Activated CD4-positive, CD25-positive, alpha-beta regulatory T cell treated with anti-CD3 and anti-CD28 coated beads, Interleukin-2, amount 50 U/mL, for 24 hours (primary cell): Measurements from ENCODE around the gene DUSP10.

Source experiments
- ATAC-seq, 2 donors: fragments of 150-1000 bp; cut with Tn5 transposase; one replicate each; pipeline ENCODE4 v1.10.0; 2021; ENCODE audit warnings: mild to moderate bottlenecking in 1 of 2, moderate library complexity in 1 of 2

The DUSP10 gene

DNA sequence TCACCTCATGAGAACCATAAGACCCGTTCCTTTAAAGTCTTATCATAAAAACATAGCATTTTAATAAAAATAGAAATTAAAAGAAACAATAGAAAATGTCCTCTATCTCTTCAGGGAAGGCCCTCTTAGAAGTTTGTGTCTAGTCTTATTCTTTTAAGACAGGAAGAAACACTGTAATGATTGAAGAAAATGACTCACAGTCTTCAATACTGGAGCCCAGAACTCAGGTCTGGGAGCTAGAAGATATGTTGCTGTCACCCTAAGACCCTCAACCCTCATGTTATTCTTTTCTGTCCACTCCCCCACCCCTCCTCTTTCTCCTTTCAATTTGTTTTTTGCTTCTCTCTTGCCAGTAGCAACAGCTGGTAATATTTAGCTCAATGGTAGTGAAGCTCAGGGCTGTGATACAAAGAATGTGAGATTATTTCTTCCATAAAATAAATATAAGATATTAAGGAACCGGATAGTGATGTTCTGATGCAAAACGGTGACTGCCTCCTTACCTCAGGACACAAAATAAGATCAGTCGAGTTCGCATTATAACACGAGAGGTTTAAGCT lies 12.0 kb downstream of the DUSP10 start:
- ATAC-seq = no peak

DNA sequence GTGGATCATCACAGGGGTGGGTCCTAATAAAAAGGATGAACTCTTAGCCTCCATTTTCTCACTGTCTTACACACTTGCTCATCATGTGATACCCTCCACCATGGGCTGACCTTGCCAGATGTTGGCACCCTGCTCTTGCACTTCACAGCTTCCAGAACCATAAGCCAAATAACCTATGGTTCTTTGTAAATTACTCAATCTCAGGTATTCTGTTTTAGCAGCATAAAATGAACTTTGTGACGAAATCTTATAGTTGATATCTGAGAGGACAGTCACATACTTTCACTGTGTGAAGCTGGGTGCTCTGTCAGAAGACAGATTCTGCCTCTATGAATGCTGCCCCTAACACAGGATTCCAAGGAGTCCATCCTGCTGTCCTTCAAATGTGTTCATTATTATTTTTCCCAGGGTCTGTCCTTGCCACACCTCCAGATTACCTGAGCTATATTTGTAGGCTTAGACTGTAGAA lies 13.8 kb downstream of the DUSP10 start:
- no peak for ATAC-seq

DNA sequence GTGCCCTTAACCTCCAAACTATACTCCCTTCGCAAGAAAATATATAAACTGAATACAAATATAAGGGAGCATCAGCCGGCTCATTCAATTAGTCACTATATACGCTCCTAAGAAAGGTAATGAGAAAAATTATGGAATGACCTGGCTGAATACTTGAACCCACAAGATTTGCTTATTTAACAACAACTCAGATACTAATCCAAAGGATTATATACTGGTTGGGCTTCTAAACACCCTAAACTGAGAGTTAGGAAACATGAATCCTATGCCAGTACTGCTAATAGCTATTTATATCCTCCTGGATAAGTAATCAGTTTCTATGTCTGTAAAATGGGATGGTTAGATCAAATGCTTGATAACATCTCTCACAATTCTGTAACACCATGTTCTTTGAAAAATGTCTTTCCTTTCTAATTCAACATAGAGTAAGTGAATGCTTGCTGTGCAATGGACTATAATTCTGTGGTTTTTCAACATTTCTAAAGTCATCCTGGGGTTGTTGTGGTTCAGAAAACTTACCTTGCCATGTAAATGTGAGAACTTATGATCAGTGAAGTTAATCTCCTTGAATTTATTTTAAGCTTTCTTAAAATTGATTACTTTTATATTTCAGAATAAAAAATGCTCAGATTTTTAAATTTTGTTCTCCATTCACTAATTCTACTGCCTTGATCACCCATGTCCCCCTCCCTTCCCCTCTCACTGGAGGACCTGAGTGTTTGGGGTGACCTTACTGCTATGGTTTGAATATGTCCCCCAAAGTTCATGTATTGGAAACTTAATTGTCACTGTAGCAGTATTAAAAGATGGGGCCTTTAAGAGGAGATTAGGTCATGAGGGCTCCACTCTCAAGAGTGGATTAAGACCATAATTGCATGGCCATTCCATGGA lies 14.5 kb downstream of the DUSP10 start:
- ATAC-seq = no peak

DNA sequence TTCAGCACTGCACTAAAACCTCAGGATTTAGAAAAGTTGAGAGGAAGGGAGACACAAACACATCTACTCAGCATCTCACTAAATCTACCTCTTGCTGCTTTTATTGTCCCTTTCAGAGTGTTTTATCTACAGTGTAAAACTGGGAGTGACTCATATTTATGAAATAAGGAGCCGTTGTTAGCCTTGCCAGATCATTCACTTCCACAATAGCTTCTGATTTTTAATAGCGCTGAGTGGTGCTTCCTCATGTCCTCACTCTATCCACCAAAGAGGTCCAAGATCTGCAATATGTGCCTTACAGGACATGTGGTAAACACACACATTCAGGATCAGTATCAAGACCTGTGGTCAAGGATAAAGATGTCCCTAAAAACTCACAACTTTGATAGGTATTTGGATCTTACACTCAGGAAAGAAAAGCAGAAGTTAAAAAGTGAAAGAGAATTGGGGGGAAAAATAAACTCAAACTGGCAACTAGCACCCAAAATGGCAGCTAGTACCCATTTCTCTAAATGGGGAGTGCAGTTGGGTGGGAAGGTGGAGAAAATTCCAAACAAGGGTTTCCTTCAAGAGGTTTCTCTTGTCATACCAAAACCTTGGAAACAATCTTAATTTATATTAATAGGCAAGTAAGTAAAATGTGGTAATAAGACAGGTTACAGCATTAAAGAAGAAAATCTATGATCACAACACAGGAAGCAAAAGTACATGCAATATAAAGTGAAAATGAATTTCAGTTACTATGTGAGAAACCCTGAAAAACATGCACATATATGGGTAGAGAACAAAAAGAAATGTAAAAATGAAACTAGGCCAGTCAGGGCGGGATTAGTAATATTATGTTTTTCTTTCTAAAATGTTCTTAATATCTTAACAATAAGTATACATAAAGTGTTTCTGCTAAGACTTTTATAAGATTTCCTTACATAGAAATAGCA lies 15.9 kb downstream of the DUSP10 start:
- ATAC-seq = peak; percentile 84

DNA sequence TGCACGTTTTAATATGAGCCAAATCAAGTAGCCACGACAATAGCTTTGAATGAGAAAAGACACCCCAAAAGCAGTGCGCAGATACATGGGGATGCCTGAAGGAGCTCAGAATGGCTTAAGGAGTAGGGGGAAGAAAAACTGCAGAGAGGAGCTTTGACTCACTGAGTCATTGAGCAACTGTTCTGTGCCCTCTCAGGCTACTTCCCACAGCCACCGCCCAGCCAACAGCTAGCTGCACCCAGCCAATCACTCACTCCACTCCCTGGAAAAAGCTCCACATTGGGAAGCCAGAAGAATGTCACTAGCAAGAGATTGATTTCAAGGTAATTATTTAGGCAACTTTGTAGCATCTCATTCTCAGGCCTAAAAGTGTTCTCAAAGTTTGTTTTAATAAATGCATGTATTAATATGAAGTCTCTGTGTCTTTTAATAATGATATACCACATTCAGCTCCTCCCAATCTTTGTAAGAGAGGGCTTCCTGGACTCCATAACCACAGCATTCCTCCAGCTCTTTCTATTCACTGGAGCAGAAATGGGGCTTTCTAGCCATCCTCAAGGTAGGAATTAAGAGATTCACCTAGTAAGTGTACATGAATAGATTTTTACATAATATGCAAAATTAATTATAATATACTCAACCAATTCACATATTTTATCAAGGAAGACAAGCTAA lies 16.8 kb downstream of the DUSP10 start:
- ATAC-seq = no peak

DNA sequence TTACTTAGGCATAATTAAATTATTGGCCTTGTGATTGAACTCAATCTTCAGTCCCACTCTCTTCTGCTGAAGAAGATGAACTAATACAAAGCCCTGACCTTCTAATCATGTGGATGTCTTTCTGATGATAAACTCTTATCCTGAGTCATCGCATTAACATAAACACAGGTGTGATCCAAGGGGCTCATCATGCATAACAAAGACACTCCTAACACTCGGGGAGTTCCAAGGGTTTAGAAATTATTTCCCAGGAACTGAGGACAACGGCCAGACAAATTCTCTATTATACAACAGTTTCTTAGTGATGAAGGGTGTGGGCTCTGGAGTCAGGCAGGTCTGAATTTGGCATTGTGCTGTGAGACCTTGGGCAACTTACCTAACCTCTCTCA lies 18.0 kb downstream of the DUSP10 start:
- ATAC-seq = no peak

DNA sequence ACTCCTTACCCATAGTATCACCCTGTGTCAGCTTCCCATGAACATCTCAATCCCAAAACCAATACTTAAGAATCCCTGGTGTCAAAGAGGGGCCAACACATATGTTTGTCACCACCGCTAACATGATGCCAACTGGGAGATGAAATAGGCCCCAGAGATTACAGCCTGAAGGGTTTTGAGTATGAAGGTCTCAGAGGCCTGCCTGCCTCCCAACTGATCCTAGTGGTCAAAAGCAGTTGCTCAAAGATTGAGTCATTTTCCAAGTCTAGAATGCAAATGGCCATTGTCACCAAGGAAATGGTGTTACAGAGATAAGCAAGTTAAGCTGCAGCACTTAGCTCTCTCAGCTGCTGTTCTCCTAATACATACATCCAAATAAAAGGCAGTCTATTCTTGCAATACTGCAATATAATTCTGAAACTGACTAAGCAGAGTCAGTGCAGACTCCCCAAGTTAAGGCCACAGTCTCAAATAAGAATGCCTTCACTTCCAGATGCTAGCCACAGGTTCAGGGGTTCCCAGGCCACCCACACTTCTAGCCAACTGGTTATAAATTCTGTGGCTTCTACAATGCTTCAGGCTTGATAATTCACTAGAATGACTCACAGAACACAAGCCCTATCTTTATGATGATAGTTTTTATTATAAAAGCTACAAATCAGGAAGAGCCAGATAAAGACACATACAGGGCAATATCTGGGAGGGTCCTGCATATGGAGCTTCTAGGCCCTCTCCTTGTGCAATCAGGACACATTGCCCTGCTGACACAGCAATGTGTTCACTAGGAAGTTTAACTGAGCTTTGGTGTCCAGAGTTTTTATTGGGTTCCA lies 18.7 kb downstream of the DUSP10 start:
- ATAC-seq = peak in 1 of 2 donors; percentile 7

DNA sequence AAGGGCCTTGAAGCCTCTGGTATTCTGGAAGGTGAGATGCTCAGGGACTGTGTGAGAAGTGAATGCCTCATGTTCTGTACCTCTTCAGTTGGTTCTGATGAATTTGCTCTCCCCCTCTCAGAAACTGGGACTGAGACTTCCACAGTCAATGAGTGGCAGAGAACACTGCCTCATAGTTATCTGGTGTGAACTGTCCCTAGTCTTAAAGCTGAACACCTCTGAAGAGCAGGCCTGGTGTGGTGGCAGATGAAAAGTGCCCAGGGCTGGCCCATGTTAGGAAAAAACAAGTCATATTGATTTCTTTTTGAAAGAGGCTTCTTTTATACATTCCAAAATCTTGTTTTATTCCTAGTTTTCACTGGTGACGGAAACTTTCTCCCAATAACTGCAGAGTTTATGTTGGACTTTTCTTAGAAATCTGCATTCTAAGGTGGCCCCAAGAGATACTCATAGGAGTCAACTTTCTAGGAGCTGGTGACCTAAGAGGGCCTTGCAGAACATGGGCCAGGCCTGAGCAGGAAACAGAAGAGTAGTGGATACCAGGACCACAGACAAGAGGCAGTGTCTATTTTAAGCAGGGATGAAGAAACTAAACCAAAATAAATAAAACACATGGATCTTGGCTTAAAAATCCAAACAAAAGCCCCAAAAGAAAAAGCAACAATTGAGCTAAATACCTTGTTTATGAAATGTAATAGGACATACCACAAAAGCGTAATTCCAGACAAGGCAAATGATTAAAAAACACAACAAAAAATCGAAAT lies 19.5 kb downstream of the DUSP10 start:
- no peak for ATAC-seq

DNA sequence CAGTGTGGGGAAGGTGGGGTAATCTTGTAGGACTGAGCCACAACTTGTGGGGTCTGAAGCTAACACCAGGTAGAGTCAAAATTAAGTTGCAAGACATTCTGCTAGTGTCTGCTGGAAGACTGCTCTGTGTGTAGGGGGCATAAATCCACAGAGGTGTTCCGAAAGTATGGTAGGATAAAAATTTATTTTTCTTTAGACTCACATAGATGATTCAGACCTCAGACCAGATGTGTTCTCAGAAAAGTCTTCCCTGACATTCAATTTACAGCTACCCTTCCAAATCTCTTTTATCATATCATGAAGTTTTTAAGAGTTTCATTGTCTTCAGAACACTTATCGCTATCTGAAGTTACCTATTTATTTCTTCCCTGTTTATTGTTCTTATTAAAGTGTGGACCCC lies 21.3 kb downstream of the DUSP10 start:
- ATAC-seq = no peak

DNA sequence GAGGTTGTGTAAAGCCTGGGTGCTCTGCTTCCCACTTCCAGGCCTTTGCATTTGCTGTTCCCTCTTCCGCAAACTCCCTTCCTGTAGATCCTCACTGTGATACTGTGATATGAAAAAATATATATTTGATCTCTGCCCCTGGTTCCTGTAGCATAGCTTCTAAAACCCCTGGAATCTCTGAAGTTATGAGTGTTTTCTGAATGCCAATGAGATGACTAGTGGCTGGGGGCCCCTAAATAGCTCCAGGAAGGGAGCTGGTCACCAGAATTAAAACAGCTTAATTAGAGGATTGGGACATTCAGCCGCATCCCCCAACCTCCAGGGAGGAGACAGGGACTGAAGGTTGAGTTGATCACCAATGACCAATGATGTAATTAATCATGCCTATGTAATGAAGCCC lies 21.9 kb downstream of the DUSP10 start:
- ATAC-seq = no peak

DNA sequence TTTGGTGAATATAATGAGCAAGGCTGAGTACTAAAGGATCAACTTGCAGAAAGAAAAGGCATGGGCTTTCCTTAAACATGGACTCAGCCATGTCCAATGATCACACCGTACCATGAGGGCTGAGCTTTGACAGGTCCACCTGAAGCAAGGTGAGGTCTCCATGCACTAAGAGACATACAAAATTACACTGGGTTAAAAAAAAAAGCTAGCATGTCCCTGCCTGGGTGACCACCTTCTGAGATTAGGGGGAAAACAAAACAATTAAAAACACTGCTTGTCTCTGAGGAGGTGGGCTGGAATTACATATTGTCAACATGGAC lies 22.7 kb downstream of the DUSP10 start:
- ATAC-seq = no peak

DNA sequence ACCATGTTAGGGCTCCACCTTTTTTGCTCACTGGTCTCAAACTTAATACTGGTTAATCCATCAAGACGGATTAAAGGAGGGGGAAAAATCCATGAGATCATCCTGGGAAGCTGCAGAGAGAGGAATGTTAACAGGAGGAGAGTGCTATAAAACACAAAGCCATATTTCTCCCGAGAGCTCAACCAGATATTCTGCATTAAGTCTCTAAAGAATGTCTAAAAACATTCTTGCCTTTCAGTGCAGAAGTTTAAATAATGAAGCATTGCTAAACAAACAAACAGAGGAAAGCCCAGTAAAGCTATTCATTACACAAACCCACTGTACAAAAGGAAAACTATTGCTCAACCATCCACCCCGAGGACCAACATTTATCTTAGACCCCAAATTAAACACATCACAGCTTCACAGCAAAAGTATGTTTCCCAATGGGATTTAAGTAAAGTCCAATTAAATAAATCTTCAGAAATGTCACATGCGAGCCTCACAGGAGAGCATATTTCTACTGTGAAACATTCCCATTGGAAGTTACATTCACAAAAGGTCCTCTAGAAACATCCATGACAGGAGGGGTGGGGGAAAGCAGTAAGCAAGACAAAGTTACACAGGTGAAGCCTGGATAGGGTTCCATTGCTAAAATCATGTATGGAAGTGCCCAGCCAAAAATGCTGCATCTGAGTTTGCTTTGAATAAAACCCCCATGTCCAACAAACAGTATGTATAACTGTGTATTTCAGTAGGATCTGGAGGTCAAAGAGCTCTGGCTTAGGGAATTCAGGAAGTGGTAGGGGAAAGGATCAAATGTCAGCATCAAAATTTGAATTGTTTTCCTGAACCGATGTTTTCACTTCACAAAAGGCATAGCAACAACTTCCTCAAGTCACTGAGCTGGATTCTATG lies 23.3 kb downstream of the DUSP10 start:
- no peak for ATAC-seq

DNA sequence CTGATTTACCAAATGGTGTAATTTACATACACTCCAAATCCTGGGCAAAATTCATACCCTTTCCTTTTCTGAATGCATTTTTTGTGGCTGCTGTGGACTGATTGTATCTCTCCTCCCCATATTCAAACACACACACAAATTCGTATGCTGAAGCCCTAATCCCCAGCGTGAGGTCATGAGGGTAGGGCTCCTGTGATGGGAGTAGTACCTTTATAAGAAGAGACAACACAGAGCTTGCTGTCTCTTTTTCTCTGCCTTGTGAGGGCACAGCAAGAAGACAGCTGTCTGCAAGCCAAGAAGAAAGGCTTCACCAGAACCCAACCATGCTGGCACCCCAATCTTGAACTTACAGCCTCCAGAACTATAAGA lies 24.4 kb downstream of the DUSP10 start:
- no peak for ATAC-seq

DNA sequence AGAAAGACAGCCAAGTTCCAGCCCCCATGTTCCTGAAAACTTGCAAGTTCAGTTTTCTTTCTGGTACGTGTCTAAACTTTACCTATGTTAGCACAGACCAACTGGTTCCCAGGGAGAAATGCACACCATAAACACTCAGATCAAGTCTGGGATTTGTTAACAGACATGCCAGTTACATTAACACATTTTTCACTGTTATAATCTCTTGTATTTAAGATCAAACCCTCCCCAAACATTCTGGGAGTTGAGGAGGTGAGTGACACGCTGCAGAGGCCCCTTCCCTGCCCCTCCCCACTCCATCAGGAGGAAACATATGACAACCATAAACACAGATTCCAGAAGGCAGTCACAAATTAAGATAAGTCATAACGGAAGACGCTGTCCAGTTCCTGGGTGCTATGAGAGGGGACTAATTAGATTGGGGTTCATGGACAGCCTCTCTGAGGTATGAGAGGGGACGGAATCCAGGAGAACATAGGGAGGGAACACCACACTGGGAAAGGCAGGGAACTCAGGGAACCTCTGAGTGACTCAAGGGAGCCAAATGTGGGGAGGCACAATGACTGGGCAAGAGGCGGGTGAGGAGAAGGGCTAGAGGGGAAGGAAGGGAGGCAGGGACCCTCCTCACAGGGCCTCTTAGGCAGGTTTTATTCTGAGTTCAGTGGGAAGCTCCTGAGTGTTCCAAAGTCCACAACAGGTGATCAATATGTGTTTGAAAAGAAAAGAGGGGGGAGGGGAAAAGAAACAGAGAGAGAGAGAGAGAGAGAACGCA lies 25.0 kb downstream of the DUSP10 start:
- ATAC-seq = no peak

DNA sequence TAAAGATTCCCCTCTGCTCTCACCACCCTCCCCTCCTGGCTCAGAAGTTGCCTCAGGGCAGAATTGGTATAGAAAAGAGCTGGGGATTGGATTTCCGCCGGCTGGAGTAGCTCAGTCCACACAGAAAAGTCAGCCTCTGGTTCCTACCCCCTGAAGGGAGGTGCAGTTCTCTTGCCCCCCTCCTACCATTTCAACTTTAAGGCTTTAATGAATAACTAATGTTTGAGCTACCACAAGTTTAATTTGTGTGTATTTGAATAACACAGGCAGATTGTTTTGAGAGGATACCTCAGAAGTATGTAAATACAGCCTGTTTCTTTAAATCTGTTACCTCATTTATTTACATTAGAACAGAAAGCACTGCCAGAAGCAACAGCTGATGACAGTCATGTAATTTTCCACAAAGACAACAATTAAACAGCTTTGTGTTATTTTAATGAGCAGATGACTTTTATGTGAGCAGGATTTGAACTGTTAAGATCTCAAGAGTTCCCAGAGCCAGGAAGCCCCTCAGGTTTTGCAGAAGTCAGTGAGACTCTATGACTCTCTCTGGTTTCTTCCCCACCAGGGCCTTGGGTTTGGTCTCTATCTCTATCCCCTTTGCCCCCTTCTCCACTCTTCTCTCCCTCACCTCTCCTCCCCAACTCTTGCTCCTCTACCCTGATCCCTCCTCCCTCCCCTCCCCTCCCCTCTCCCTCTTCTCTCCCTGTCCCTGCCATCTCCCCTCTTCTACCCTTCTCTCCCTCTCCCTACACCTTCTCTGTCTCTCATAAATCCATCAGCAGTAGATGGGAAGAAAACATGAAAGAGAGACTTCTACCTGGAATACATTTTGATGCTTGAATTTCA lies 26.3 kb downstream of the DUSP10 start:
- ATAC-seq = no peak

DNA sequence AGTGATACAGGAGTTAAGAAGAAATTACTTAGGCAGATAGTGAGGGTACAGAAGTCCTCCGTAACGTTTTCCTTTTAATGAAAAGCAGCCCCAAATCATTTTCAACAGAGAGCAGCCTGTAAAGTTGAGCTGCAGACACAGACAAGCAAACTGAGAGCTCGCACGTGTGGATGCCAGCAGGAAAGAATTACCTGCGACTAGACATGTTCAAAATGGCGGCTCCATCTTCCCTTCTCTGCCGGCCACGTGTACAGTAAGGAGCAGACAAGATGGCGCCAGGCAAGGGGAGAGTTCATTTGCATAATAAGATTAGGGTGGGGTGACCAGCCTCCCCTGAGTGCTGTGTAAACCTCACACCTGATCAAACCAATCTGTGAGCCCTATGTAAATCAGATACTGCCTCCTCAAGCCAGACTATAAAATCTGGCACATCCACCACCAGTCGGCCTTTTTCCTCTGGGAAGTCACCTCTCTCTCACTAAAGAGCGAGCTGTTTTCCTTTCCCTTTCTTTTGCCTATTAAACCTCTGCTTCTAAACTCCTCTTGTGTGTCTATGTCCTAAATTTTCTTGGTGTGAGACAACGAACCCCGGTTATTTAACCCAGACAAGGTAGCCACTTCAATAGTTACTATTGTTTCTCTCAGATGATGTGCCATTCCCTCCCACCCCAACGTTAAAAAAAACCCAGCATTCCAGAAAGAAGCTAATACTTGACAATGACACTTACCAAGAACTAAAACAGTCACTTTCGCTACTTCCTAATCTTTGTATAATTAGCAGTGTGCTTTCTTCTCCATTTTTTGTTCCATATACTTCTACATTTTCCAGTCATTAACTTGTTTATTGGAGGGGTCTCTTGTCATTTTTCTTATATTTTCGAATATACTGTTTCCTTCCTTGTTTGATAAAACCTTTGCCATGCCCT lies 27.4 kb downstream of the DUSP10 start:
- no peak for ATAC-seq

DNA sequence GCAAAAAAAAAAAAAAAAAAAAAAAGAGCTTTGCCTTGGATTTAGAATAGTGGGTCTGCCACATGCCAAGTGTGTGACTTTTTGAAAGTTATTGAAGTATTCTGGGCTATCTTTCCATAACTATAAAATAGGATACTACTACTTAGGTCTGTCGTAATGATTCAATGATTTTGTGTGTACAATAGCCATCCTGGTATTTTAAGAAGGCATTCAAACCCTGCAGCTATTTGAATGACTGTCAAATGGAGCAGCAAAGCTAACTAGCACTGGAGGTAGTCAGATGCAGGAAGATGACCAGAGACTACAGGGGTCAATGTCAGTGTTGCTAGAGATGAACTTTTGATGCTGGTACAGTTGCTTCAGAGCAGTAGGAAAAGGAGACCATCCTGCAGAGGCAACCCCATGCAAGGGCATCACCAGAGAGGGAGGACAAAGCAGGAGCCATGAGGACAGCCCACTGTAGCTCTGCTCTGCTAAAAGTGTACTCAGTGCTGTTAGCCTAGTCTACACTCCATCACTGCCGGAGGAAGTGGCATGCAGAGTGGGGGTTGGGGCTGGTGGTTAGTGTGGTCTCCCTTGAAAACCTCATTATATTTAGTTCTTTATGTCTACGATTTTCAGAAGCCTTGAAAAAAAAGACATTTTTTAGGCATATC lies 29.0 kb downstream of the DUSP10 start:
- ATAC-seq = peak; percentile 62
